H9 (cell line): ENCODE results near the gene DMD. TPM values are rescaled to one million over a fixed set of nuclear protein-coding genes. Genes with fewer than 3 reads are reported as not detected.

Source experiments
- DNase-seq: peaks from one replicate; pipeline ENCODE4 v3.0.0-alpha.2; 2017
- H2AFZ ChIP-seq: one replicate; pipeline ENCODE4 v1.6.1; 2013; ENCODE audit warnings: mild to moderate bottlenecking, low read length, control low read depth, moderate library complexity
- H2AK5ac ChIP-seq: 2 replicates; pipeline ENCODE4 v1.6.1; 2013; ENCODE audit warnings: low read length, control low read depth, mixed read lengths; ENCODE audit not compliant: insufficient read length
- H2BK120ac ChIP-seq: one replicate; pipeline ENCODE4 v1.6.1; 2013; ENCODE audit warnings: low read depth, mild to moderate bottlenecking, low read length, control low read depth, inconsistent platforms; ENCODE audit not compliant: poor library complexity, severe bottlenecking
- H2BK12ac ChIP-seq: 2 replicates; pipeline ENCODE4 v1.6.1; 2013; ENCODE audit warnings: low read length, control low read depth, mixed read lengths, low read depth; ENCODE audit not compliant: insufficient read length
- H2BK15ac ChIP-seq: 2 replicates; pipeline ENCODE4 v1.6.1; 2013; ENCODE audit warnings: low read depth, low read length, control low read depth
- H2BK20ac ChIP-seq: one replicate; pipeline ENCODE4 v1.6.1; 2013; ENCODE audit warnings: low read depth, mild to moderate bottlenecking, low read length, control low read depth, inconsistent platforms; ENCODE audit not compliant: poor library complexity, severe bottlenecking
- H2BK5ac ChIP-seq: 2 replicates; pipeline ENCODE4 v1.6.1; 2013; ENCODE audit warnings: low read length, control low read depth, mixed read lengths; ENCODE audit not compliant: insufficient read length
- H3K14ac ChIP-seq: 2 replicates; pipeline ENCODE4 v1.6.1; 2013; ENCODE audit warnings: low read length, control low read depth; ENCODE audit not compliant: insufficient read depth
- H3K18ac ChIP-seq: 2 replicates; pipeline ENCODE4 v1.6.1; 2013; ENCODE audit warnings: low read depth, mild to moderate bottlenecking, mixed read lengths, low read length, control low read depth; ENCODE audit not compliant: insufficient read length
- H3K23ac ChIP-seq: 2 replicates; pipeline ENCODE4 v1.6.1; 2013; ENCODE audit warnings: low read length, control low read depth, mixed read lengths, low read depth; ENCODE audit not compliant: insufficient read length
- H3K23me2 ChIP-seq: 2 replicates; pipeline ENCODE4 v1.6.1; 2013; ENCODE audit warnings: low read depth, mild to moderate bottlenecking, mixed read lengths, low read length, control low read depth; ENCODE audit not compliant: insufficient read length, poor library complexity, severe bottlenecking
- H3K27ac ChIP-seq: 2 replicates; pipeline ENCODE4 v1.5.1; 2013; ENCODE audit warnings: low read length, control low read depth, mixed read lengths, low read depth; ENCODE audit not compliant: insufficient read length
- H3K27me3 ChIP-seq: 2 replicates; pipeline ENCODE4 v1.6.1; 2013; ENCODE audit warnings: low read length, control low read depth, inconsistent platforms; ENCODE audit not compliant: insufficient read depth
- H3K4ac ChIP-seq: 2 replicates; pipeline ENCODE4 v1.6.1; 2013; ENCODE audit warnings: low read depth, mild to moderate bottlenecking, control low read depth, inconsistent platforms, low read length, moderate library complexity
- H3K4me1 ChIP-seq: 2 replicates; pipeline ENCODE4 v1.6.1; 2013; ENCODE audit warnings: low read length, control low read depth, inconsistent platforms; ENCODE audit not compliant: insufficient read depth
- H3K4me2 ChIP-seq: 2 replicates; pipeline ENCODE4 v1.6.1; 2013; ENCODE audit warnings: low read length, control low read depth, mixed read lengths; ENCODE audit not compliant: insufficient read length, insufficient read depth
- H3K56ac ChIP-seq: 2 replicates; pipeline ENCODE4 v1.6.1; 2013; ENCODE audit warnings: low read depth, mild to moderate bottlenecking, mixed read lengths, low read length, control low read depth; ENCODE audit not compliant: insufficient read length
- H3K79me1 ChIP-seq: 2 replicates; pipeline ENCODE4 v1.6.1; 2013; ENCODE audit warnings: low read depth, mild to moderate bottlenecking, moderate library complexity, low read length, control low read depth, inconsistent platforms; ENCODE audit not compliant: insufficient read depth, poor library complexity, severe bottlenecking
- H3K79me2 ChIP-seq: 2 replicates; pipeline ENCODE4 v1.6.1; 2013; ENCODE audit warnings: low read length, control low read depth, inconsistent platforms; ENCODE audit not compliant: insufficient read depth
- H3K9ac ChIP-seq: 2 replicates; pipeline ENCODE4 v1.6.1; 2013; ENCODE audit warnings: low read length, control low read depth, mixed read lengths; ENCODE audit not compliant: insufficient read length; ENCODE audit errors: extremely low read depth
- H3K9me3 ChIP-seq: one replicate; pipeline ENCODE4 v1.6.1; 2013; ENCODE audit warnings: low read depth, low read length, inconsistent platforms; ENCODE audit not compliant: control insufficient read depth
- H3T11ph ChIP-seq: one replicate; pipeline ENCODE4 v1.6.1; 2013; ENCODE audit warnings: mild to moderate bottlenecking, low read length, control low read depth, inconsistent platforms
- H4K20me1 ChIP-seq: one replicate; pipeline ENCODE4 v1.6.1; 2013; ENCODE audit not compliant: control insufficient read depth, insufficient read length, insufficient read depth
- H4K5ac ChIP-seq: 2 replicates; pipeline ENCODE4 v1.6.1; 2013; ENCODE audit warnings: low read depth, mild to moderate bottlenecking, mixed read lengths, low read length, control low read depth; ENCODE audit not compliant: insufficient read length
- H4K8ac ChIP-seq: replicated peaks from 2 replicates; pipeline ENCODE4 v1.6.1; 2013; ENCODE audit warnings: low read length, control low read depth, mixed read lengths, low read depth; ENCODE audit not compliant: insufficient read length
- H4K91ac ChIP-seq: 2 replicates; pipeline ENCODE4 v1.6.1; 2013; ENCODE audit warnings: low read depth, mild to moderate bottlenecking, moderate library complexity, mixed read lengths, low read length, control low read depth; ENCODE audit not compliant: insufficient read length
- H3K27ac Mint-ChIP-seq, 3 experiments: 2 replicates in 2 of 3; 3 replicates in 1 of 3; pipeline ENCODE4 v1.8.0; 2020 to 2021; ENCODE audit warnings: mixed read lengths in 3 of 3, mild to moderate bottlenecking in 1 of 3, moderate library complexity in 1 of 3
- H3K27me3 Mint-ChIP-seq: 2 replicates; pipeline ENCODE4 v1.8.0; 2021; ENCODE audit warnings: low read depth, mild to moderate bottlenecking, moderate library complexity, mixed read lengths
- H3K36me3 Mint-ChIP-seq, 3 experiments: 2 replicates in 2 of 3; 3 replicates in 1 of 3; pipeline ENCODE4 v1.8.0; 2020 to 2021; ENCODE audit warnings: low read depth in 3 of 3, mixed read lengths in 3 of 3; ENCODE audit not compliant: insufficient read depth in 1 of 3
- H3K4me1 Mint-ChIP-seq, 2 experiments: 2 replicates each; pipeline ENCODE4 v1.8.0; 2020; ENCODE audit warnings: mixed read lengths in 2 of 2
- H3K4me3 Mint-ChIP-seq, 2 experiments: 2 replicates in 1 of 2; 3 replicates in 1 of 2; pipeline ENCODE4 v1.8.0; 2020 to 2021; ENCODE audit warnings: mild to moderate bottlenecking in 2 of 2, mixed read lengths in 2 of 2, moderate library complexity in 1 of 2
- H3K9me3 Mint-ChIP-seq, 2 experiments: 2 replicates in 1 of 2; 3 replicates in 1 of 2; pipeline ENCODE4 v1.8.0; 2020; ENCODE audit warnings: mild to moderate bottlenecking in 2 of 2, mixed read lengths in 2 of 2, moderate library complexity in 1 of 2
- WGBS: extraction: QIAGEN DNeasy Blood & Tissue Kit; methylation state at CpG from one replicate; pipeline ENCODE4 v1.1.7; 2013; ENCODE audit warnings: missing lambda C conversion rate, low lambda C conversion rate, mixed read lengths; ENCODE audit not compliant: insufficient read length; ENCODE audit errors: extremely low coverage; 5-methylcytosine and 5-hydroxymethylcytosine counted together
- total RNA-seq: library from RNA; stranded (reverse); gene quantifications from 2 replicates; pipeline ENCODE4 v1.2.1, GENCODE V29; 2021
- TF ChIP-seq, protein P1 (sequence below): fragments of 200-600 bp; sonication (generic); conservative IDR thresholded peaks from 3 replicates; pipeline ENCODE4 v1.8.0; 2021; ENCODE audit warnings: antibody characterized with exemption, mild to moderate bottlenecking

Gene DMD
- total RNA-seq, 1 experiment from 2014 or later, result 3.8 TPM

GRCh38 chrX:31232506-31232905 is 1978.8 kb downstream of the DMD start:
- H4K20me1 ChIP-seq, result no peaks in the 10 kb centered on the region
- no peak overlapping the region for H3K4ac ChIP-seq
- H3K56ac ChIP-seq, result no peak overlapping the region
- H3K9ac ChIP-seq, result no peak overlapping the region
- no peak overlapping the region for H3K14ac ChIP-seq
- no peaks in the 10 kb centered on the region for H3K79me1 ChIP-seq
- H3K4me1 ChIP-seq, result peaks cover 6% of the 10 kb centered on the region; the same call in 1 of the 2 replicates
- H4K91ac ChIP-seq, result no peak overlapping the region
- no CpG with 5 or more reads among the region's 3 CpGs for WGBS
- TF ChIP-seq, protein P1, sequence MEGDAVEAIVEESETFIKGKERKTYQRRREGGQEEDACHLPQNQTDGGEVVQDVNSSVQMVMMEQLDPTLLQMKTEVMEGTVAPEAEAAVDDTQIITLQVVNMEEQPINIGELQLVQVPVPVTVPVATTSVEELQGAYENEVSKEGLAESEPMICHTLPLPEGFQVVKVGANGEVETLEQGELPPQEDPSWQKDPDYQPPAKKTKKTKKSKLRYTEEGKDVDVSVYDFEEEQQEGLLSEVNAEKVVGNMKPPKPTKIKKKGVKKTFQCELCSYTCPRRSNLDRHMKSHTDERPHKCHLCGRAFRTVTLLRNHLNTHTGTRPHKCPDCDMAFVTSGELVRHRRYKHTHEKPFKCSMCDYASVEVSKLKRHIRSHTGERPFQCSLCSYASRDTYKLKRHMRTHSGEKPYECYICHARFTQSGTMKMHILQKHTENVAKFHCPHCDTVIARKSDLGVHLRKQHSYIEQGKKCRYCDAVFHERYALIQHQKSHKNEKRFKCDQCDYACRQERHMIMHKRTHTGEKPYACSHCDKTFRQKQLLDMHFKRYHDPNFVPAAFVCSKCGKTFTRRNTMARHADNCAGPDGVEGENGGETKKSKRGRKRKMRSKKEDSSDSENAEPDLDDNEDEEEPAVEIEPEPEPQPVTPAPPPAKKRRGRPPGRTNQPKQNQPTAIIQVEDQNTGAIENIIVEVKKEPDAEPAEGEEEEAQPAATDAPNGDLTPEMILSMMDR, result no peak
- H3K27ac ChIP-seq, result no peak overlapping the region
- H3K4me3 Mint-ChIP-seq, result peak overlapping the region in 1 of 2 experiments; percentile 40; a peak in 1 of 5 replicates
- H3K9me3 ChIP-seq, result no peaks in the 10 kb centered on the region
- peaks cover 48 to 65% of the 10 kb centered on the region in 2 experiments for H3K9me3 Mint-ChIP-seq
- no peak overlapping the region for H4K8ac ChIP-seq
- no peaks in the 10 kb centered on the region for H3K27me3 ChIP-seq
- no peak overlapping the region for H2BK20ac ChIP-seq
- H3K36me3 Mint-ChIP-seq, result peaks cover 0 to 3% (median 0%) of the 10 kb centered on the region in 3 experiments; a peak in 3 of 7 replicates
- H2AFZ ChIP-seq, result no peak overlapping the region
- no peaks in the 10 kb centered on the region for H3K79me2 ChIP-seq
- H3K27ac Mint-ChIP-seq, result 0 out of 7 replicates have a peak overlapping the region, but pooled peaks of 1 of the 3 experiments have one; percentile 7
- H3T11ph ChIP-seq, result no peak overlapping the region
- peaks cover 5% of the 10 kb centered on the region for H3K27me3 Mint-ChIP-seq
- no peak overlapping the region for H2BK5ac ChIP-seq
- no peak overlapping the region for H3K4me2 ChIP-seq
- H2AK5ac ChIP-seq, result no peak overlapping the region
- no peak overlapping the region for H3K23ac ChIP-seq
- no peak overlapping the region for H2BK120ac ChIP-seq
- no peak overlapping the region for H3K18ac ChIP-seq
- H4K5ac ChIP-seq, result no peak overlapping the region
- no peak overlapping the region for H2BK15ac ChIP-seq
- DNase-seq, result no peak
- peaks cover 32 to 49% of the 10 kb centered on the region in 2 experiments for H3K4me1 Mint-ChIP-seq
- H3K23me2 ChIP-seq, result no peaks in the 10 kb centered on the region
- no peak overlapping the region for H2BK12ac ChIP-seq
